Hepatocyte (in vitro differentiated cells): ENCODE measurements around the gene P2RX4. TPM values are rescaled to one million over a fixed set of nuclear protein-coding genes. Genes with fewer than 3 reads are reported as not detected.

Source experiments
- DNase-seq: peaks from one replicate; pipeline ENCODE4 v3.0.0-alpha.2; 2016; ENCODE audit warnings: low spot score
- H2AFZ ChIP-seq: fragments of 200-600 bp; sonication (generic); 2 replicates; pipeline ENCODE4 v1.6.0; 2016; ENCODE audit warnings: antibody characterized with exemption, mild to moderate bottlenecking
- H3K27ac ChIP-seq: fragments of 200-600 bp; sonication (generic); 2 replicates; pipeline ENCODE4 v1.5.1; 2016; ENCODE audit warnings: mild to moderate bottlenecking
- H3K27me3 ChIP-seq: fragments of 200-600 bp; sonication (generic); 2 replicates; pipeline ENCODE4 v1.6.1; 2016
- H3K36me3 ChIP-seq: fragments of 200-600 bp; sonication (generic); replicated peaks from 2 replicates; pipeline ENCODE4 v1.5.1; 2016; ENCODE audit warnings: low read depth; ENCODE audit not compliant: insufficient read depth
- H3K4me1 ChIP-seq: fragments of 200-600 bp; sonication (generic); 2 replicates; pipeline ENCODE4 v1.5.1; 2016; ENCODE audit warnings: mild to moderate bottlenecking, moderate library complexity; ENCODE audit not compliant: insufficient read depth
- H3K4me2 ChIP-seq: fragments of 200-600 bp; sonication (generic); 2 replicates; pipeline ENCODE4 v1.6.0; 2016
- H3K4me3 ChIP-seq: fragments of 200-600 bp; sonication (generic); 2 replicates; pipeline ENCODE4 v1.5.1; 2016; ENCODE audit warnings: mild to moderate bottlenecking
- H3K79me2 ChIP-seq: fragments of 200-600 bp; sonication (generic); 2 replicates; pipeline ENCODE4 v1.6.0; 2017; ENCODE audit warnings: mild to moderate bottlenecking
- H3K9me2 ChIP-seq: fragments of 200-600 bp; sonication (generic); replicated peaks from 2 replicates; pipeline ENCODE4 v1.6.0; 2017; ENCODE audit warnings: mild to moderate bottlenecking; ENCODE audit not compliant: insufficient read depth
- H3K9me3 ChIP-seq: fragments of 200-600 bp; sonication (generic); 2 replicates; pipeline ENCODE4 v1.5.1; 2016; ENCODE audit warnings: low read depth, mild to moderate bottlenecking
- H4K20me1 ChIP-seq: fragments of 200-600 bp; sonication (generic); 2 replicates; pipeline ENCODE4 v1.6.0; 2016; ENCODE audit warnings: mild to moderate bottlenecking; ENCODE audit not compliant: insufficient read depth, poor library complexity, severe bottlenecking
- CTCF ChIP-seq: fragments of 200-600 bp; sonication (generic); IDR thresholded peaks from 2 replicates; pipeline ENCODE4 v1.5.1; 2016; ENCODE audit warnings: antibody characterized with exemption, mild to moderate bottlenecking; ENCODE audit not compliant: poor library complexity
- EZH2 ChIP-seq: fragments of 200-600 bp; sonication (generic); IDR thresholded peaks from 2 replicates; pipeline ENCODE4 v1.6.1; 2016; ENCODE audit warnings: antibody characterized with exemption, mild to moderate bottlenecking, borderline replicate concordance
- EZH2phosphoT487 ChIP-seq: fragments of 200-600 bp; sonication (generic); IDR thresholded peaks from one replicate; pipeline ENCODE4 v1.6.1; 2018; ENCODE audit warnings: antibody characterized with exemption, mild to moderate bottlenecking, low read depth, moderate library complexity; ENCODE audit not compliant: unreplicated experiment, severe bottlenecking
- WGBS: methylation state at CpG from one replicate; pipeline ENCODE4 v1.1.6; 2016; ENCODE audit warnings: low lambda C conversion rate; ENCODE audit errors: missing lambda C conversion rate; 5-methylcytosine and 5-hydroxymethylcytosine counted together
- polyA plus RNA-seq: library from polyadenylated mRNA; unstranded; fragments of >200 nt; fragmentation: Nextera tagmentation; extraction: Ambion mirVana; gene quantifications from 2 replicates; pipeline ENCODE4 v1.2.1, GENCODE V29; 2016
- total RNA-seq: library from RNA; depleted of rRNA; stranded (reverse); fragments of >200 nt; gene quantifications from 2 replicates; pipeline ENCODE4 v1.2.3, GENCODE V29; 2014

Gene P2RX4
- total and polyA plus RNA-seq, 2 experiments from 2014 or later, result 81.8 to 94.6 TPM

GRCh38 chr12:121212875-121213274 is 2.9 kb downstream of the P2RX4 start:
- peaks cover 37% of the 10 kb centered on the region for H3K4me1 ChIP-seq
- no peak overlapping the region for H2AFZ ChIP-seq
- peaks cover 33% of the 10 kb centered on the region for H3K79me2 ChIP-seq
- H4K20me1 ChIP-seq, result no peaks in the 10 kb centered on the region
- H3K27ac ChIP-seq, result peak overlapping the region; percentile 94
- no peak for TF ChIP-seq EZH2
- TF ChIP-seq CTCF, result no peak
- TF ChIP-seq EZH2phosphoT487, result no peak
- H3K4me3 ChIP-seq, result no peak overlapping the region
- no peaks in the 10 kb centered on the region for H3K9me2 ChIP-seq
- no peak overlapping the region for H3K4me2 ChIP-seq
- DNase-seq, result no peak
- H3K36me3 ChIP-seq, result no peaks in the 10 kb centered on the region
- WGBS, result 94% methylated on average over 5 of the region's 5 CpGs
- no peaks in the 10 kb centered on the region for H3K27me3 ChIP-seq
- no peaks in the 10 kb centered on the region for H3K9me3 ChIP-seq

- H3K79me2 ChIP-seq, result peaks cover 36% of the 10 kb centered on the region
- no peaks in the 10 kb centered on the region for H3K36me3 ChIP-seq
- peak overlapping the region; percentile 94 for H3K27ac ChIP-seq
- TF ChIP-seq CTCF (no peak), EZH2phosphoT487 (no peak), EZH2 (no peak)
- peak; percentile 44 for DNase-seq
- H2AFZ ChIP-seq, result no peak overlapping the region
- no peak overlapping the region for H3K4me3 ChIP-seq
- H3K27me3 ChIP-seq, result no peaks in the 10 kb centered on the region
- no peaks in the 10 kb centered on the region for H3K9me2 ChIP-seq
- no peaks in the 10 kb centered on the region for H4K20me1 ChIP-seq
- H3K9me3 ChIP-seq, result no peaks in the 10 kb centered on the region
- peak overlapping the region; percentile 47 for H3K4me2 ChIP-seq
- whole genome bisulfite sequencing, result 71% methylated on average over 11 of the region's 11 CpGs
- H3K4me1 ChIP-seq, result peaks cover 42% of the 10 kb centered on the region
Observed at GRCh38 chr12:121214166-121214777, 4.3 kb downstream of the P2RX4 start.

GRCh38 chr12:121214855-121215745 is 5.2 kb downstream of the P2RX4 start:
- Histone ChIP-seq H3K79me2 (peaks cover 37% of the 10 kb centered on the region), H3K4me2 (peak overlapping the region; percentile 47), H3K27me3 (no peaks in the 10 kb centered on the region), H3K36me3 (no peaks in the 10 kb centered on the region), H3K9me2 (no peaks in the 10 kb centered on the region), H3K4me1 (peaks cover 39% of the 10 kb centered on the region), H3K9me3 (no peaks in the 10 kb centered on the region), H4K20me1 (no peaks in the 10 kb centered on the region), H2AFZ (no peak overlapping the region), H3K4me3 (no peak overlapping the region), H3K27ac (peak overlapping the region; percentile 94)
- WGBS, result 70% methylated on average over 14 of the region's 14 CpGs
- peak; percentile 89 for DNase-seq
- no peak for TF ChIP-seq EZH2
- TF ChIP-seq CTCF, result no peak
- no peak for TF ChIP-seq EZH2phosphoT487
